Peyer's patch (tissue), 4 donors: ENCODE measurements around the gene SMG1.

Experiments used
- POLR2A ChIP-seq, 2 donors: fragments of 450-650 bp; IDR thresholded peaks; one replicate each; pipeline ENCODE4 v1.5.1; 2017; ENCODE audit warnings: antibody characterized with exemption in 2 of 2, mild to moderate bottlenecking in 2 of 2, moderate library complexity in 2 of 2
- TF ChIP-seq, protein P1 (sequence below), 6 experiments: fragments of 450-650 bp in 4 of 6; fragments of 200-600 bp in 2 of 6; sonication (generic) in 1 of 6; IDR thresholded peaks; one replicate each; pipeline ENCODE4 v1.5.1; 2017 to 2019; ENCODE audit warnings: antibody characterized with exemption in 6 of 6, mild to moderate bottlenecking in 3 of 6, moderate library complexity in 1 of 6

DNA sequence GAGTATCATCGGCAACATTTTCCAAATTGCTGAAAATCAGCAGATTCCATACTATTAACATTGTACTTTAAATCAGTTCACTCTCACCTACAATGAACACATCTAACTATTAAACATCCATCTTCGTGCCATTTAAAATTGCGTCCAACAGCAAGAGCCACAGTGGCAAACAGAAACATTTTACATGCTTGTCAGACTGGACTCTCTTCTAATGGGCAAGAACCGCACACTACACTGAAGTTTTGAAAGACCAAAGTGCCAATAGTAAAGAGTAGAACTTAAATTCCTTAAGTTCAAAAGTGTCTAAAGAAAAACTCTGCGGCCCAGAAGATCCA lies 136.7 kb downstream of the SMG1 start:
- TF ChIP-seq, protein P1, sequence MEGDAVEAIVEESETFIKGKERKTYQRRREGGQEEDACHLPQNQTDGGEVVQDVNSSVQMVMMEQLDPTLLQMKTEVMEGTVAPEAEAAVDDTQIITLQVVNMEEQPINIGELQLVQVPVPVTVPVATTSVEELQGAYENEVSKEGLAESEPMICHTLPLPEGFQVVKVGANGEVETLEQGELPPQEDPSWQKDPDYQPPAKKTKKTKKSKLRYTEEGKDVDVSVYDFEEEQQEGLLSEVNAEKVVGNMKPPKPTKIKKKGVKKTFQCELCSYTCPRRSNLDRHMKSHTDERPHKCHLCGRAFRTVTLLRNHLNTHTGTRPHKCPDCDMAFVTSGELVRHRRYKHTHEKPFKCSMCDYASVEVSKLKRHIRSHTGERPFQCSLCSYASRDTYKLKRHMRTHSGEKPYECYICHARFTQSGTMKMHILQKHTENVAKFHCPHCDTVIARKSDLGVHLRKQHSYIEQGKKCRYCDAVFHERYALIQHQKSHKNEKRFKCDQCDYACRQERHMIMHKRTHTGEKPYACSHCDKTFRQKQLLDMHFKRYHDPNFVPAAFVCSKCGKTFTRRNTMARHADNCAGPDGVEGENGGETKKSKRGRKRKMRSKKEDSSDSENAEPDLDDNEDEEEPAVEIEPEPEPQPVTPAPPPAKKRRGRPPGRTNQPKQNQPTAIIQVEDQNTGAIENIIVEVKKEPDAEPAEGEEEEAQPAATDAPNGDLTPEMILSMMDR (IDR thresholded peaks at IDR 0.05): no peak
- TF ChIP-seq POLR2A (IDR thresholded peaks at IDR 0.05): no peak
